ENCODE results near the gene SUCLG2. TPM values are rescaled to one million over a fixed set of nuclear protein-coding genes. Genes with fewer than 3 reads are reported as not detected.

SUCLG2 gene
- total RNA-seq, 2 donors from 2014 or later, result 25.5 to 36.6 TPM

- H3K27ac ChIP-seq, result no peak overlapping the region
- TF ChIP-seq, protein P1, sequence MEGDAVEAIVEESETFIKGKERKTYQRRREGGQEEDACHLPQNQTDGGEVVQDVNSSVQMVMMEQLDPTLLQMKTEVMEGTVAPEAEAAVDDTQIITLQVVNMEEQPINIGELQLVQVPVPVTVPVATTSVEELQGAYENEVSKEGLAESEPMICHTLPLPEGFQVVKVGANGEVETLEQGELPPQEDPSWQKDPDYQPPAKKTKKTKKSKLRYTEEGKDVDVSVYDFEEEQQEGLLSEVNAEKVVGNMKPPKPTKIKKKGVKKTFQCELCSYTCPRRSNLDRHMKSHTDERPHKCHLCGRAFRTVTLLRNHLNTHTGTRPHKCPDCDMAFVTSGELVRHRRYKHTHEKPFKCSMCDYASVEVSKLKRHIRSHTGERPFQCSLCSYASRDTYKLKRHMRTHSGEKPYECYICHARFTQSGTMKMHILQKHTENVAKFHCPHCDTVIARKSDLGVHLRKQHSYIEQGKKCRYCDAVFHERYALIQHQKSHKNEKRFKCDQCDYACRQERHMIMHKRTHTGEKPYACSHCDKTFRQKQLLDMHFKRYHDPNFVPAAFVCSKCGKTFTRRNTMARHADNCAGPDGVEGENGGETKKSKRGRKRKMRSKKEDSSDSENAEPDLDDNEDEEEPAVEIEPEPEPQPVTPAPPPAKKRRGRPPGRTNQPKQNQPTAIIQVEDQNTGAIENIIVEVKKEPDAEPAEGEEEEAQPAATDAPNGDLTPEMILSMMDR (IDR thresholded peaks at IDR 0.05), result no peak
- H3K4me1 ChIP-seq (ENCODE audit: control insufficient read depth in 1 of 2, low read depth in 2 of 2), result peaks cover 5 to 11% of the 10 kb centered on the region in 2 donors
- H3K4me3 ChIP-seq, result no peak overlapping the region
- H3K27me3 ChIP-seq (replicated peaks; ENCODE audit: insufficient read depth), result no peaks in the 10 kb centered on the region
- DNase-seq (ENCODE audit: low spot score) (no peak), ATAC-seq (ENCODE audit: insufficient number of reproducible peaks, low FRiP score, low read depth) (no peak)
- H3K36me3 ChIP-seq, result no peaks in the 10 kb centered on the region
- H3K9me3 ChIP-seq, result no peaks in the 10 kb centered on the region
Observed at GRCh38 chr3:67630666-67631362, 23.6 kb downstream of the SUCLG2 start.

DNA sequence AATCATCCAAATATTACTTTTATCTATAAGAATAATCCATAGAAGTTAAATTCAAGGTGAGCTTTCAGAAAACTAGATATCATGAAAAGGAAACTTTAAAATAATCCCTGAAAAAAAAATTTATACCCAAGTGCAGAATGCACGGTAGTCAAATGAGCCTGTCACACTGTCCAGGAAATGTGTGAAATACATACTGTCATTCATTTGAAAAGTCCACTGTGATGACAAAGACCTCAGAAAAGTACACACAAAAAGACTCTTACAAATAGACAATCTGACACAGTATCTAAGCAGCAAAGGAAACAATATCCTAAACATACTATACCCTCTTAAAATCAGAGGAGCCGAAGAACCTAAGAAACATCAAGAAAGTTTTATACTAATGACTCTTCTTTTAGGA is 29.7 kb downstream of the SUCLG2 start:
- Histone ChIP-seq H3K27ac (no peak overlapping the region), H3K9me3 (no peaks in the 10 kb centered on the region), H3K4me3 (no peak overlapping the region), H3K4me1 (ENCODE audit: control insufficient read depth in 1 of 2, low read depth in 2 of 2) (peaks cover 0 to 2% of the 10 kb centered on the region in 2 donors), H3K27me3 (replicated peaks; ENCODE audit: insufficient read depth) (no peaks in the 10 kb centered on the region), H3K36me3 (no peaks in the 10 kb centered on the region)
- ATAC-seq (ENCODE audit: insufficient number of reproducible peaks, low FRiP score, low read depth) (no peak), DNase-seq (ENCODE audit: low spot score) (no peak)
- TF ChIP-seq, protein P1 (IDR thresholded peaks at IDR 0.05), result no peak

DNA sequence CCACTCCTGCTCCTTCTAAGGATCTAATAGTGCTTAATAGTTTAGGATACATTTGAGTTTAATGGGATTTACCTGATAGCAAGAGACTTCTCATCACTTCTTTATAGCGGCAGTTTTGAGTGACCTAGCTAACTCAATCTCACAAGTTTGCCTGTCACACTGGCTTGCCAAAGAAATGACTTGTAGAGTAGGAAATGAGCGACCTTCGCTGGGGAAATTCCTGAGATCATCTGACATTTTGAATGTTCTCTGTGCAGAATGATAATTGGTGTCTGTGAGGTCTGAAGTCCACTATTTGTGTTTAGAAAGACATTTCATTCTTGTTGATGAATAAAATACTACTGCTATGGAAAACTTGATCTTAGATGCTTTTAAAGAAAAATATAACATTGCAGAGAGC is 30.3 kb downstream of the SUCLG2 start:
- ATAC-seq (ENCODE audit: insufficient number of reproducible peaks, low FRiP score, low read depth) (no peak), DNase-seq (ENCODE audit: low spot score) (no peak)
- TF ChIP-seq, protein P1 (IDR thresholded peaks at IDR 0.05), result no peak
- H3K4me1 ChIP-seq (ENCODE audit: control insufficient read depth in 1 of 2, low read depth in 2 of 2), result peaks cover 6 to 8% of the 10 kb centered on the region in 2 donors
- no peaks in the 10 kb centered on the region for H3K27me3 ChIP-seq (replicated peaks; ENCODE audit: insufficient read depth)
- no peak overlapping the region for H3K4me3 ChIP-seq
- H3K27ac ChIP-seq, result no peak overlapping the region
- no peaks in the 10 kb centered on the region for H3K36me3 ChIP-seq
- H3K9me3 ChIP-seq, result no peaks in the 10 kb centered on the region

DNA sequence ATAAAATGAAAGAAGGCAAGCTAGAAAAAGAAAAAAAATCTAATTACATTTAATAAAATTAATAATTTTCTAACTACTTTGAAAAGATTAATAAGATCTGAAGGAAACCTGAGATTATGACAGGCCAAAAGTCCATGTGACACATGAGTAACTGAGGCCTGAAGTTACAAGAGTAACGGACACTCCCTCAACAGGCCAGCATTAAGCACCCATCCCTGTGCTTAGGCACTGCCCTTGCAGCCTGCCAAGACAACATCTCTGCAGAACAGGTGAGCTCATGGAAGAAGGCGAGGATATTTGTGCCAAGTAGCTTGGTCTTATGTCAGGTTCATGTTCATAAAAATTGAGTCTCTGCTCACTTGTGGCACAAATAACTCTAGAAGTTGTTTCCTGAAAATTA is 31.8 kb downstream of the SUCLG2 start:
- TF ChIP-seq, protein P1 (IDR thresholded peaks at IDR 0.05), result no peak
- H3K4me3 ChIP-seq, result no peak overlapping the region

GRCh38 chr3:67620869-67621268 is 33.5 kb downstream of the SUCLG2 start:
- ATAC-seq (ENCODE audit: insufficient number of reproducible peaks, low FRiP score, low read depth) (no peak), DNase-seq (ENCODE audit: low spot score) (no peak)
- H3K4me3 ChIP-seq, result no peak overlapping the region
- no peaks in the 10 kb centered on the region for H3K9me3 ChIP-seq
- H3K27me3 ChIP-seq (replicated peaks; ENCODE audit: insufficient read depth), result no peaks in the 10 kb centered on the region
- H3K27ac ChIP-seq, result no peak overlapping the region
- TF ChIP-seq, protein P1 (IDR thresholded peaks at IDR 0.05), result no peak
- peaks cover 7 to 19% of the 10 kb centered on the region in 2 donors for H3K4me1 ChIP-seq (ENCODE audit: control insufficient read depth in 1 of 2, low read depth in 2 of 2)
- H3K36me3 ChIP-seq, result no peaks in the 10 kb centered on the region

More for the DNA sequence above, 31.8 kb downstream of the SUCLG2 start:
- H3K4me1 ChIP-seq (ENCODE audit: control insufficient read depth in 1 of 2, low read depth in 2 of 2), result peaks cover 7 to 19% of the 10 kb centered on the region in 2 donors
- no peaks in the 10 kb centered on the region for H3K36me3 ChIP-seq
- H3K9me3 ChIP-seq, result no peaks in the 10 kb centered on the region
- DNase-seq (ENCODE audit: low spot score) (no peak), ATAC-seq (ENCODE audit: insufficient number of reproducible peaks, low FRiP score, low read depth) (no peak)
- H3K27ac ChIP-seq, result no peak overlapping the region
- H3K27me3 ChIP-seq (replicated peaks; ENCODE audit: insufficient read depth), result no peaks in the 10 kb centered on the region

Data from thoracic aorta (tissue), 2 donors.